Smooth muscle cell (in vitro differentiated cells): Measurements from ENCODE around the gene STOML1. TPM values are rescaled to one million over a fixed set of nuclear protein-coding genes. Genes with fewer than 3 reads are reported as not detected.

Experiments
- DNase-seq: peaks from one replicate; lab custom pipeline; 2025; ENCODE audit not compliant: unreplicated experiment; lab: John Stamatoyannopoulos, UW
- H2AFZ ChIP-seq: fragments of 200-600 bp; sonication (generic); 2 replicates; pipeline ENCODE4 v1.6.0; 2016; ENCODE audit warnings: antibody characterized with exemption, low read depth, mild to moderate bottlenecking
- H3F3A ChIP-seq: fragments of 200-600 bp; sonication (generic); 2 replicates; pipeline ENCODE4 v1.6.0; 2017; ENCODE audit warnings: antibody characterized with exemption, low read depth
- H3K27ac ChIP-seq: fragments of 200-600 bp; sonication (generic); 2 replicates; pipeline ENCODE4 v1.5.1; 2016; ENCODE audit warnings: low read depth, mild to moderate bottlenecking
- H3K27me3 ChIP-seq: fragments of 200-600 bp; sonication (generic); 2 replicates; pipeline ENCODE4 v1.6.1; 2016; ENCODE audit warnings: low read depth, mild to moderate bottlenecking
- H3K36me3 ChIP-seq: fragments of 200-600 bp; sonication (generic); 2 replicates; pipeline ENCODE4 v1.5.1; 2016; ENCODE audit warnings: low read depth
- H3K4me1 ChIP-seq: fragments of 200-600 bp; sonication (generic); 2 replicates; pipeline ENCODE4 v1.5.1; 2016; ENCODE audit warnings: low read depth
- H3K4me2 ChIP-seq: fragments of 200-600 bp; sonication (generic); 2 replicates; pipeline ENCODE4 v1.6.0; 2016; ENCODE audit warnings: mild to moderate bottlenecking
- H3K4me3 ChIP-seq: fragments of 200-600 bp; sonication (generic); 2 replicates; pipeline ENCODE4 v1.5.1; 2016; ENCODE audit warnings: mild to moderate bottlenecking
- H3K79me2 ChIP-seq: fragments of 200-600 bp; sonication (generic); 2 replicates; pipeline ENCODE4 v1.6.0; 2016; ENCODE audit warnings: low read depth, mild to moderate bottlenecking
- H3K9ac ChIP-seq: fragments of 200-600 bp; sonication (generic); 2 replicates; pipeline ENCODE4 v1.6.0; 2016; ENCODE audit warnings: low read depth
- H3K9me3 ChIP-seq: fragments of 200-600 bp; sonication (generic); replicated peaks from 2 replicates; pipeline ENCODE4 v1.5.1; 2016; ENCODE audit warnings: low read depth
- H4K20me1 ChIP-seq: fragments of 200-600 bp; sonication (generic); 2 replicates; pipeline ENCODE4 v1.6.0; 2016; ENCODE audit warnings: low read depth
- CTCF ChIP-seq: fragments of 200-600 bp; sonication (generic); IDR thresholded peaks from 2 replicates; pipeline ENCODE4 v1.5.1; 2017; ENCODE audit warnings: borderline replicate concordance, mild to moderate bottlenecking, antibody characterized with exemption; ENCODE audit not compliant: insufficient read depth, poor library complexity, severe bottlenecking
- WGBS: methylation state at CpG from one replicate; pipeline ENCODE4 v1.1.7; 2016; ENCODE audit warnings: low lambda C conversion rate; 5-methylcytosine and 5-hydroxymethylcytosine counted together
- polyA plus RNA-seq: library from polyadenylated mRNA; unstranded; fragments of >200 nt; fragmentation: Nextera tagmentation; extraction: Ambion mirVana; gene quantifications from 2 replicates; pipeline ENCODE4 v1.2.1, GENCODE V29; 2016
- total RNA-seq: library from RNA; depleted of rRNA; stranded (reverse); fragments of >200 nt; gene quantifications from 2 replicates; pipeline ENCODE4 v1.2.3, GENCODE V29; 2014

STOML1 gene
- total and polyA plus RNA-seq, 2 experiments from 2014 or later = 12.4 to 27.5 TPM

GRCh38 chr15:73942751-73943270, 49.3 kb downstream of the STOML1 start:
- Histone ChIP-seq H3K4me1 (peaks cover 37% of the 10 kb centered on the region), H3K4me3 (no peak overlapping the region), H3K4me2 (peak overlapping the region; percentile 57), H3K27ac (peak overlapping the region; percentile 96), H4K20me1 (no peaks in the 10 kb centered on the region), H3K79me2 (peaks cover 11% of the 10 kb centered on the region), H2AFZ (no peak overlapping the region), H3F3A (peaks cover 58% of the 10 kb centered on the region), H3K36me3 (no peaks in the 10 kb centered on the region), H3K9ac (peak overlapping the region; percentile 12), H3K9me3 (no peaks in the 10 kb centered on the region), H3K27me3 (no peaks in the 10 kb centered on the region)
- 83% methylated on average over 6 of the region's 6 CpGs for WGBS
- no peak for DNase-seq
- TF ChIP-seq CTCF = no peak

GRCh38 chr15:73941871-73942635, 50.0 kb downstream of the STOML1 start:
- Histone ChIP-seq H3K9ac (peak overlapping the region; percentile 86), H3K4me3 (no peak overlapping the region), H3K27me3 (no peaks in the 10 kb centered on the region), H4K20me1 (no peaks in the 10 kb centered on the region), H3K4me1 (peaks cover 37% of the 10 kb centered on the region), H2AFZ (no peak overlapping the region), H3K9me3 (no peaks in the 10 kb centered on the region), H3K79me2 (peaks cover 19% of the 10 kb centered on the region), H3F3A (peaks cover 58% of the 10 kb centered on the region), H3K36me3 (no peaks in the 10 kb centered on the region), H3K4me2 (peak overlapping the region; percentile 57), H3K27ac (peak overlapping the region; percentile 96)
- WGBS = 48% methylated on average over 10 of the region's 10 CpGs
- DNase-seq = no peak
- no peak for TF ChIP-seq CTCF

DNA sequence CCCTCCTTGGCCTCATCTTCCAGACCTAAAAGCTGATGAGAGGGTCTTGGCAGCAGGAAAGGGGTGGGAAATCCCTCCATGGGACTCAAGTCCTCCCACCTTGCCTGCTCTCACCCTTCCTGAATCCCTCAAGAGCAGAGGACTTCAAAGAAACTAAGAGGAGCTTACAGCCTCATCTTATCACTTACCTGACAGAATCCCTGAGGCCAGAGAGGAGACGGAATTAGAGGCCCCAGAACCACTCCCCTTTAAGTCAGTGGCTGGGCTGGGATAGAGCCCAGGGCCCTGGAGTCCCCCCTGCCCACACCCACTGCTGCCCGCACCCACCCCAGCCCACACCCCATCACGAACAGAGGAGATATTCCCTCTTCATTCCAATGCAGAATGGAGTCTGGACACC, 50.6 kb downstream of the STOML1 start:
- Histone ChIP-seq H3K4me2 (peak overlapping the region; percentile 57), H2AFZ (no peak overlapping the region), H3K9me3 (no peaks in the 10 kb centered on the region), H3K4me1 (peaks cover 37% of the 10 kb centered on the region), H3K79me2 (peaks cover 24% of the 10 kb centered on the region), H4K20me1 (no peaks in the 10 kb centered on the region), H3F3A (peaks cover 58% of the 10 kb centered on the region), H3K4me3 (no peak overlapping the region), H3K27ac (peak overlapping the region; percentile 96), H3K27me3 (no peaks in the 10 kb centered on the region), H3K36me3 (no peaks in the 10 kb centered on the region), H3K9ac (peak overlapping the region; percentile 86)
- WGBS = 49% methylated on average over 3 of the region's 3 CpGs
- TF ChIP-seq CTCF = no peak
- DNase-seq = no peak

GRCh38 chr15:73941044-73941443, 51.1 kb downstream of the STOML1 start:
- peaks cover 40% of the 10 kb centered on the region for H3K4me1 ChIP-seq
- no peak overlapping the region for H2AFZ ChIP-seq
- H3K27me3 ChIP-seq = no peaks in the 10 kb centered on the region
- H3F3A ChIP-seq = peaks cover 58% of the 10 kb centered on the region
- DNase-seq = no peak
- peaks cover 24% of the 10 kb centered on the region for H3K79me2 ChIP-seq
- TF ChIP-seq CTCF = no peak
- WGBS = 0% methylated on average over 1 of the region's 1 CpG
- peak overlapping the region; percentile 86 for H3K9ac ChIP-seq
- peaks cover 2% of the 10 kb centered on the region for H4K20me1 ChIP-seq
- H3K4me3 ChIP-seq = no peak overlapping the region
- H3K9me3 ChIP-seq = no peaks in the 10 kb centered on the region
- H3K36me3 ChIP-seq = no peaks in the 10 kb centered on the region
- H3K27ac ChIP-seq = peak overlapping the region; percentile 96
- peak overlapping the region; percentile 57 for H3K4me2 ChIP-seq
